GM12874 (cell line): ENCODE measurements around the gene PHF21B.

Experiments used
- CTCF ChIP-seq: IDR thresholded peaks from 2 replicates; pipeline ENCODE4 v1.5.1; 2011; ENCODE audit warnings: low read depth, mild to moderate bottlenecking, control low read depth, low read length, moderate library complexity; ENCODE audit not compliant: insufficient read depth

PHF21B gene

GRCh38 chr22:45051419-45051818 is 41.6 kb upstream of the PHF21B start:
- TF ChIP-seq CTCF, result no peak

- TF ChIP-seq CTCF, result no peak
Observed at GRCh38 chr22:45047260-45047659, 37.5 kb upstream of the PHF21B start.

- TF ChIP-seq CTCF, result no peak
Observed at GRCh38 chr22:45045208-45045607, 35.4 kb upstream of the PHF21B start.

GRCh38 chr22:45042263-45042662 is 32.5 kb upstream of the PHF21B start:
- TF ChIP-seq CTCF, result no peak

- no peak for TF ChIP-seq CTCF
Observed at GRCh38 chr22:45039133-45039532, 29.3 kb upstream of the PHF21B start.

- TF ChIP-seq CTCF, result no peak
Observed at GRCh38 chr22:45036154-45036553, 26.3 kb upstream of the PHF21B start.

GRCh38 chr22:45034821-45035220 is 25.0 kb upstream of the PHF21B start:
- no peak for TF ChIP-seq CTCF

- no peak for TF ChIP-seq CTCF
Observed at GRCh38 chr22:45034156-45034555, 24.4 kb upstream of the PHF21B start.
